GM18499 (cell line): Measurements from ENCODE around the gene PIK3R5.

Experiments
- ATAC-seq: cut with Tn5 transposase; IDR thresholded peaks from one replicate; pipeline ENCODE4 v1.9.1; 2021; ENCODE audit warnings: moderate number of reproducible peaks; ENCODE audit not compliant: insufficient read depth, unreplicated experiment

Gene PIK3R5

DNA sequence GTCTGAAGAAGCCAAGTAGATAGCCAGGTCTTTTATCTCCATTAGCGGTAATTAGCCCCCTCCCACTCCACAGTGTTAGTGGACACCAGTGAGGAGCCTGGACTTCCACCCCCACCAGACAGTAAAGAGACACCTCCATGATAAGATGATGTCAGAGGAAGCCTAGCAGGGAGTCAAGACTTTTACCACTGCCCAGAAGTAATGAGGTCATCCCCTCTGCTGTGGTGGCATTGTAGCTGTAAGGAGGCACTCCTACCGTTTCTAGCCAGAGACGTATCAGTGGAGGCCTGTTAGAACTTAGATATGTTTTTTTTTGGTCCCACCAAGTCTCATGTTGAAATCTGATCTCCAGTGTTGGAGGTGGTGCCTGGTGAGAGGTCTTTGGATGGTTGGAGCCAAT lies 38.1 kb downstream of the PIK3R5 start:
- ATAC-seq: no peak

DNA sequence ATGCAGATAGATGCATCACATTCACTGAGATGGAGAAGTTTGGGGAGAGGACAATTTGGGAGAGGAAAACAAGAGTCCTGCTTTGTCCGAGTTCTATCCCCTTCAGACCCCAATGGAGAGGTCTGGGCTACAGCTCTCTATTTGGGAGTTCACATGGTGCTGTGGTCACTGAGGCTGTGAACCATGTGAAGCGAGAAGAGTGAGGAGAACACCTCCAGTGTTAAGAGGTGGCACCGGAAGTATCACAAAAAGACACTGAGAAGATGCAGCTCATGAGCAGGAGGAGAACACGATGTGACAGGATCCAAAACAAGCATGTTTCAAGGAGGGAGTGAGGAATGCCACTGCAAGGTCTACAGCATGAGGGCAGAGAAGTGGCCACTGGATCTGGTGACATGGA lies 39.7 kb downstream of the PIK3R5 start:
- no peak for ATAC-seq

DNA sequence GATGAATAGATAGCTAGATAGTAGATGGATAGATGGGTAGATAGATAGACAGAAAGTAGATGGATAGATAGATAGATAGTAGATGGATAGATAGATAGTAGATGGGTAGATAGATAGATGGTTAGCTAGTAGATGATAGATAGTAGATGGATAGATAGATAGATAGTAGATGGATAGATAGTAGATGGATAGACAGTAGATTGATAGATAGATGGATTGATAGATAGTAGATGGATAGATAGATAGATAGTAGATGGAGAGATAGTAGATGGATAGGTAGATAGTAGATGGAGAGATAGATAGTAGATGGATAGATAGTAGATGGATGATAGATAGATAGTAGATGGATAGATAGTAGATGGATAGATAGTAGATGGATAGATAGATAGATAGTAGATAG lies 40.4 kb downstream of the PIK3R5 start:
- no peak for ATAC-seq

DNA sequence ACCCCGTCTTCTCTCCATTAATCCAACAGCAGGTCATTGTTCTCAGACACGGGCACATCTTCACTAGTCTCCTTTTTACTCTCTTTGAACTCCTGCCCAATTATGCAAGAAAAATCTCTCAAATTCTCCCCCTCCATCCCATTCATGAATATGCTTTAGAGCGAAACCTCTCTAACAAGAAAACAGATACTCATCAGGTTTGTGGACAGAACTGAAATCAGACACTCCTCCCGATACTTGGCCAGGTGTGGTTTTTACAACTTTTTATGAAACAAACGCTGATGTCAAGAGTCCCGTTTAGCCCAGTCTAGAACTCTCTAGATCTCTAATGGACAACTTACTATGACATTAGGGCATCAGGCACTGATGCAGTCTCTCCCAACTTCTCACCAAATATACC lies 40.9 kb downstream of the PIK3R5 start:
- no peak for ATAC-seq

DNA sequence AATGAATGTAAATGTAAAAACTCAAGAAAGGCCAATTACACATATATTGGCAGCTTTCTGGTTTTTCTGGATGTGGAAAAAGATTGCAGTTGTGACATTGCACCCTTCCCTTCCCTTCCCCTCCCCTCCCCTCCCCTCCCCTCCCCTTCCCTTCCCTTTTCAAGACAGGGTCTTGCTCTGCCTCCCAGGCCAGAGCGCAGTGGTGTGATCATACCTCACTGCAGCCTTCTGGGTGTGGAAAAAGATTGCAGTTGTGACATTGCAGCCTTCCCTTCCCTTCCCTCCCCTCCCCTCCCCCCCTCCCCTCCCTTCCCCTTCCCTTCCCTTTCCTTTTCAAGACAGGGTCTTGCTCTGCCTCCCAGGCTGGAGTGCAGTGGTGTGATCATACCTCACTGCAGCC lies 41.7 kb downstream of the PIK3R5 start:
- no peak for ATAC-seq

DNA sequence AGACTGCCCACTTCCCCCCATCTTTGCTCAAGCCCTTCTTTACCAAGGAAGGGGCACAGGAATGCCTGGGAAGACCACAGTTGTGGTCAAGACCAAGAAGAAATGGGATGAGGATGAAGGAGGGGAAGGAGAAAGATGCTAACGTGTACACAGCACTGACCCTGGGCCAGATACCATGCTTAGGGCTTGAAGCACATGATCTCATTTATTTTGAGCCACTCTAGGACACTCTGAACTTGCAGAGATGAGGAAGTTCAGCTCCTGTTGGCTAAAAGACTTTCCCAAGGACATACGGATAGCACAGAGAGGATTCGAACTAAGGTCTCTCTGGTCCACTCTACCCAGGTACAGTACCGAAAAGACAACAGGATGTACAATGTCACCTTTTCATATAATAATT lies 42.6 kb downstream of the PIK3R5 start:
- ATAC-seq: no peak

DNA sequence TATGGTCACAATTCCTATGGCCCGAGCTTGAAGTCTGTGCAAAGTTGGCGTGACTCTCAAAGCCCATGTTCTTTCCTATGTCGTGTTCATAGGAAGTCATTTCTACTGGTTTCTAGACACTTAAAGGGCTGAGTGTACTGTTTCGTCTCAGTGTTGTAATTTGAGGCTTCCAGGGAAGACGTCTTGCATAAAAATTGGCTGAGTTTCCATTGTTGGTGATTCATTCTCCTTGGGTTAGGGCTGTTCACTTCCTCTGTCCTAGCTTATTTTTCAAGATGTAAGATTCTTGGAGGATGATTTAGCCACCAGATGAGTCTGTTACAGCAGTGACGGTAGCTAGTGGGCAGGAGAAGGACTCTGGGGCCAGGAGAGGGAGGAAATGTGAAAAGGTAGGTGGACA lies 43.1 kb downstream of the PIK3R5 start:
- no peak for ATAC-seq

DNA sequence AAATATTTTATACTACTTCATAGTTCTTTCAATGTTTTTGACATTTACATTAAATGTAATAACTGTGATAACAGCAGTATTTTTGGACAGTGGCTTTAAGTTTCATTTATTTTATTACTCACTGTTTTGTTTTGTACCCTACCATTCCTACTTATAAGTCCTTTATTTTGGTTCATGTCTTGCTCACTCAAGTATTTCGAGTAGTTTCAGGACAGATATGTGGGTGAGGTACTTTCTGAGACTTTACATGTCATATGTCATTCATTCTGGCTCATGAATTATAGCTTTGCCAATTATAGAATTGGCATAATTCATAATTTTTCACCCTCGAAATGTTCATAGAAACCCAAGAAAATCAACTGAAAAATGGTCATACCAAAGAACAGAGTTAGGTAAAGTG lies 44.4 kb downstream of the PIK3R5 start:
- ATAC-seq: no peak

DNA sequence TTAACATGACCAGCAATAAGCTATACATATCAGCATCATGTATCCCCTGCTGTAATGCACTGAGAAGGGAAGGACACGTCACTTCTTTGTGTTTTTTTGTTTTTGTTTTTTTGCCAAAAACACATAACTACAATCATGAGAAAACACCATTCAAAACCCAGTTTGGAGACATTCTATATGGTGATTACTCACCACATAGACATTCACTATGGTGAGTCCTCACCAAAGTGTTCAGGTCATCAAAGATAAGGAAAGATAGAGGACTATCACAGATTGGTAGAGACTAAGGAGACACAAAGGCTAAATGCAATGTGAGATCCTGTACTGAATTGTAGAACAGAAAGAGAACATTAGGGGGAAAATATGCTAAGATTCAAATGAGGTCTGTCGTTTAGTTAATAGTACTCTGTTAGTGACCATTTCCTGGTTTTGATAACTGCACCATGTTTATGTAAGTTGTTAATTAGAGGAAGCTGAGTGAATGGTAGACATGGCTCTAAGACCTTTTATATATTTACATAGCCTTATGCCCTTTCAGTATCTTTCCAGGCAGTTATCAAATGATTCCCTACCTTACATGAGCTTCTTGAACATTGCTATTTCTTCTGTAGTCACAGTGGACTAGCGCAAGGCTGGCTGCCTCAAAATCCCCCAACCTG lies 46.6 kb downstream of the PIK3R5 start:
- ATAC-seq: no peak

DNA sequence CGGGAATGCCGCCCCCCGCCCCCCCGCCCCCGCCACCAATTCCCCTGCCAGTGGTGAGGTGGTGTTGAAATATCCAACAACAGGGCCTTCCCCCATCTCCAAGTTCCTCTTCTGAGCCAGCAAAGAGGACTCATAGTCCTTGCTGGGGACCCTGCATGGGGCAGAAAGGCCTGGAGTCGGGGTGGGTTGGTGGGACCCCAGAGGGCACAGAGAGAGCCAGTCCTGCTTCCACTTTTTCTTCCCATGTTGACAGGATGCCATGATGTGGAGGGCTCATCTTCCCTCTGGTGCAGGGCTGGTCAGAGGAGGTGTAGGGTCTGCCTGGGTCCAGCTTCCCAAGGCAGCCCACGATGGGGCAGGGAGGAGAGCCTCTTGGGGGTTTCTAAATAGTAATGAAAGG lies 49.0 kb downstream of the PIK3R5 start:
- no peak for ATAC-seq

DNA sequence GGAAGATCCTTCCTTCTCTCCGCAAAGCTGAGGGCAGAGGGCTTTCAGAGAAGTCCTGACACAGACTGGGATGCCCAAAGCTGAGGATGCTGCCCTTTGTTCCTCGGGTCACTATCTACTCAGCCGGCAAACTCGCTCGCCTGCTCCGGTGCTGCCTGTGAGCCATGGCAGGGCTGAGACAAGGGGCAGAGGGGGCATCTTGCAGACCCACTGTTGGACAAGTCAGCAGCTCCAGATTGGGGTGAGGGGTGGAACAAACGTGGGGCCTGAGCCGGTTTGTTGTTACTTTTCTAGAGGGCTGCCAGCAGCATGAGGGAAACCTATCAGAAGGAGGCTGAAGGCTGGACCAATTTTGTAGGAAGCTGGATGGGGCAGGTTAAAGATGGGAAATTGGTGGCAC lies 51.0 kb downstream of the PIK3R5 start:
- ATAC-seq: no peak

DNA sequence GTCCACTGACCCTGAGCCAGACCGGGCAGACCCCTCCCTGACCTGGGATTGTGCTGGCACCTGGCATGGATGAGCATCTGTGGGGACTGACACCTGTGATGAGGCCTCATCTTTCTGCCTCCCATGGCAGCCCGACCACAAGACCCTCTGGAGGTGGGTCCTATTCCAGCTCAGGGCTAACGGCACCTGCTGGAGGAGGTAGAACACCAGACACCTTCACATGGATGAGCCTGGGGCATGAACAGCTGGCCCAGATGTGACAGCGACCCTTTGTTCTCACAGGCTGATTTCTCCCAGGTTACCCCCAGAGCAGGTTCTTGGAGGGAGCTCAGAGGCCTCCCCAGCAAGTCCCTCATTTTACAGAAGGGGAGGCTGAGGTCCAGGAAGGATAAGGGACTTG lies 51.6 kb downstream of the PIK3R5 start:
- no peak for ATAC-seq

DNA sequence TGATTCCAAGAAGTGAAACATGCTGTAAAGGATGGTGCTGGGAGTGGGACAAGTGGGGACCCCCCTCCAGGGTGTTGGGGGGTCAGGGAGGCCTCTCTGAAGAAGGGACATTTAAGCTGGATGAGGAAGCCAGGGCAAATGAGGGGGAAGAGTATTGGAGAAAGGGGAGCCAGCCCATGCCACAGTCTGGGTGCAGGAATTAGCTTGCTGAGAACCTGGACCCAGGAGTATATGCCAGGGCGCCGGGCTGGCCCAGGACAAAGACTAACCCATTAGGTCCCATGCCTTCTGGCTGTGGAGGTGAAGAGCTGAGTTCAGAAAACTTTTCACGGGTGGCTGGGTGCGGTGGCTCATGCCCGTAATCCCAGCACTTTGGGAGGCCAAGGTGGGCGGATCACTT lies 52.4 kb downstream of the PIK3R5 start:
- no peak for ATAC-seq

DNA sequence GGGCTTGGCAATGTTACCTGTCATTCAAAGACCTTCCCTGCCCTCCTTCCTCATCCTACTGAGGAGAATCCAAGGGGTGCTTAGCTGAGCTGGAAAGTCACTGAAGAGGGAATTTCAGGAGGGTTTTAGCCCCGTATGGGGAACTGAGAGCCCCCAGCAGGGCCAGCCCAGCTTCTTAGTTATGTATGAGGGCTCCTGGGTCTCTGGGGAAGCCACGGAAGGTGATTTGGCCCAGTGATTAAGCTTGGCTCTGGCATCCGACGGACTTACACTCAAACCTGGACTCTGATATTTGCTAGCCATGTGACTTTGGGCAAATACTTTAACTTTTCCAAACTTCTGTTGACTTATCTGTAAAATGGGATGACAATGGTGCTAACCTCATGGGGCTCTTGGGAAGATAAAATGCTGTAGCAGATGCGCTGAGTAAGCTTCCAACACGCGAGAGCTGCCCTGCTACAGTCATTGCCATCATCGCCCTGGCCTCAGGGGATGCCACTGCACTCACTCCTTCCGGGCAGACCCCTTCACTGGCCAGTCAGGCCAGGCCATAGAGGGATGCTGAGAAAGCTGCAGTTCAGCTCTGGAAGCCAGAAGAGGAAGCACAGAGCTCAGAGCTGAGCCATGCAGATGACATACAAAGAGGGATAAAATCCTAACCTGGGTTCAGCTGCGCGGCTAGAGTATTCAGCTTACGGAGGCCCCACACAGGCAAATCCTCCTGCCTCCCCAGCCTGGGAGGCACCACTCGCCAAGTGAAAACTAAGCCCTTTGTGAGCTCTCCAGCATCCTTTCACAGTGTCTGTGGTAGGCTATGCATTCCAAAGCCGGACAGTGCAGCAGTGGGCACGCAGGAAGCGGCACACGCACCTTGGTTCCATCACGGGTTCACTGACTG lies 53.2 kb downstream of the PIK3R5 start:
- ATAC-seq: no peak

DNA sequence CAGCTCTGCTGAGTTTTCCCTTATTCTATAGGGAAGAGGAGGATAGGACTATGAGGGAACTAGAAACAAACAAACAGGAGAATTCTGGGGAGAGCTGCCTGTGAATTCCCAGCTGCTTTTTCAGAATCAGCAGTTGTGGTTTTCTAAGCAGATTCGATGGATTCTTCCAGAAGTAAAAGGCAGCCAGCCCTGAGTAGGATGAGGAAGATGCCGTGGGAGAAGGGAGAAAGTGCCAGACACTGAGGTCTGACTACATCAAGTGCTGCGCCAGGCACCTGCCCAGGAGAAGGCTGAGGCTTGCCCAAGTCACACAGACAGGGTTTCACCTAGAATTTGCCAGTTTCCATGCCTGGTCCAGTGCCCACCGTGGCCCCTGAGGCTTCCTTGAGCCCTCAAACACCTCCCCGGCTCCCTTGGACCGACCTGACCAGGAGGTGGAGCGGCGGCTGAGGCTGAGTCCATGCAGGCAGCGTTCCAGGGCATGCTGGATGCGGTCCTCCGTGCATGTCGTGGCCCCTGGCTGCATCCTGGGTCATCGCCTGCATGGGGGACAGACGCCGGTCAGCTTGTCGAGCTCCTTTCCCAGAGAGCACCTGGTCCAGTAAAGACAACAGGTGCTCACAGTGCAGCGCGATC lies 54.4 kb downstream of the PIK3R5 start:
- no peak for ATAC-seq

DNA sequence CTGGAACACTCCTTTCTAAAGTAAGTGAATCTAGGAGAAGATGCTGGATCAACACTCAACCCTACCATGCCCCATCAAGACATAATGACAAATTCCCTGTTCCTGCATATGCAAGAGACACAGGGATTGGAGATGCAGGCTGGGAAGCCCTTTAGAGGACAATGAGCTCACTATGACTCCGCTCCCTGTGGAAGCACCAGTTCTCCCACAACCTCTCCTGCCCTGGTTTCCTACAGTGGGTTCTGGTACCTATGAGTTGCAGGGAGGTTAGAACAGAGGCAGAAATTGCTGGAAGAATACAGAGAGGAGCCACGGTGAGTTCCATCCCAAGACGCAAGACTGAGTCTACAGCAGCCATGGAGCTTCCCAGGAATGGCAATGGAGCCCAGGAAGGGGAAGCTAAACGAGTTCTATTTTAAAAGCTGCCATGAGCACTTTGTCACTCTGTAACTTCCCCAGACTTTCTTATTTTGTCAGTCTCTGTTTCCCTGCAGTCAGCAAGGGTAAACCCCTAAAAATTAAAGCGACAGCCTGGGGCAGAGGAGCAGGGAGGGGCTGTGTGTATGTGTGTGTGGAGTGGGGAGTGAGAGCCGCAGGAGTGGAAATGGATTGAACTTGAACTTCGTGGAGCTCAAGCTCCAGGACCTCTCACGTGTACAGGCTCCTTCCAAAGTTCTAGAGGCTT lies 55.8 kb downstream of the PIK3R5 start:
- no peak for ATAC-seq

DNA sequence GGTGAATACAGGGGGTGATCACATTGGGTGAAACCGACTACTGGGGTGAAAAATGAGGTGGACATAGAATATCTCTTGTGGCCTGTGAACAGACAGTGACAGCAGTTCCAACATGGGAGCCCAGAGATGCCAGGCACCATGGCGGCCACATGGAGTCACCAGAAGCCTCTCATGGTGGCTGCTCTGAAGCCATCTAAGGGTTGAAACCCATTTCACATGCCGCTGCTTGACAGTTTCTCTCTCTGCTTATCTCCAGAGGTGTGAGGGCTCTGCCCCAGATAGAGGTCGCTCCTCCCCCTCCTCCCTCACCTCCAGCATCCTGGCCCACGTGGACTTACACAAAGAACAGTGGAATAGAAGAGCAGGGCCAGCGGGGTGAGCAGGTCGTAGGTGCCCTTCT lies 60.2 kb downstream of the PIK3R5 start:
- no peak for ATAC-seq

DNA sequence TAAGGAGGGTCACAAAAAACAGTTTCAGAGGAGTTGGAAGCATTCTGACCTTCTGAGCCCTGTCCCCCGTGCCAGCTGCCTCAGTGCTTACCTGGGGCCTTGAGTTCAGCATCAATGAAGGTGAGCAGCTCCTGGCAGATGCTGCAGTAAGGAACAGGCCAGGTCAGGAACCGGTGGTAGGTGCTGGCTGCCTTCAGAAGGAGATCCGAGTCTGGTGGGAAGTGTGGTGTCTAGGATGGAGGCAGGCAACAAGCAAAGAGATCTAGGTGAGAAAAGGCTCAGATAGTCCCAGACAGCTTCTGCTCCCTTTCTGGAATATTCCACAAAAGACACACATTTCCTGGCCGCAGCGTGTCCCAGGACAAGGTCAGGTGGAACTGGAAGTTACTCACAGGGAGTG lies 60.8 kb downstream of the PIK3R5 start:
- no peak for ATAC-seq

DNA sequence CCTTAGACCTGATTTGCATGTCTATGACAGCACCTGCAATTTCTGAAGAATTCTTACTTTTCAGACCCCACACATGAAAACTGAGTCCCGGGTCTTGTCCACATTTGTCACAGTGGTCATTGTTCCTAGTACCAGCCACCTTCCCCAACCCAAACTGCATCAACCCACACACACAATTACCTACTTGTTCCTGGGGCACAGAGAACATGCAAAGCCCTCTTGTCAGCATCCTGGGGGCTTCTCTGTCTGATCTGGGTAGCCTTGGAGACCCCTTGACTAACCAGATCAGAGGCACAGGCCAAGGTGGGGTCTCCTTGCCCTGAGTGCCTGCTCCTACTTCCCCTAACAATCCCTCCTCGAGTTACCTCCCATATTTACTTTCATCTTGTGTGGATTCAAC lies 61.3 kb downstream of the PIK3R5 start:
- ATAC-seq: no peak

DNA sequence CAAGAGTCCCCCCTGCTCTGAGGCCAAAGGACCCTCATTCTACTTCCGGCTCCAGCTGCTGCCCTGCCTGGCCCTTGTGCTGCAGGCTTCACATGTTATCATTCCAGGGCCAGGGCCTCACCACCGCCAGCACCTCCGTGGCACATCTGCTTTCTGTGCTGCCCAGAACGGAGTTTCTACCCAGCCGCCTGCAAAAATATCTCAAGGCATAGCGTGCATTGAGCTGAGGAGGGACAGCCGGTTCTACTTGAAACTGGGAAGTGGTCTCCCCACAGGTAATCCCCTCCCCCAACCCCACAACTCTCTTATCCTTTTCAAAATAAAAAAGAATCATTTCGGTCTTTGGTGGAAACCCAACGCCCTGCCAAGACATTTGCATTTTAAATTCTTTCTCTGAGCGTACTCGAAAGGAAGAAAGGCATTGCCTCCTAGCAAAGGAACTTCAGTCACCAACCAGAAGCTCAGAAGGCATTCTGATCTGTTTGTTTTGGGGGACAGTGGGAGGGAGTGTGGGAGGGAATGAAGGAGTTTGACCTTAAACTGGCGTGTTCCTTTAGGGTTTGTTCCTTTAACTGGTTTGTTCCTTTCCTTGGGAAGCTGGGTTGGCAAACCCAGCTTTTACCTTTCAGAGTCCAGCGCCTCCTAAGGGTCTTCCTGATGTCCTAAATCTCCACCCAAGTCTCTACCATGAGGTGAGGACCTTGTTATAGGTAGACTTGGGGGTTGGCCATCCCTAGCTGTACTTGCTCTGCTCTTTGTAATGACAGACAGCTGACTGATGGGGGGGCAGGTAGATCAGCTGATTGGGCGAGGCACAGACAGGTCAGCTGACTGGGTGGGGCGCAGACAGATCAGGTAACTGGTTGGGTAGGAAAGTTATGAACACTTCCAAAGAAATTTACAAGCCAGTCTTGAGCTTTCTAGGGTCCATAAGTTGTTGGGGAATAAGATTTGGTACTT lies 64.6 kb downstream of the PIK3R5 start:
- ATAC-seq: no peak
